Esophagus squamous epithelium (tissue), 5 donors: ENCODE measurements around the gene NECAB2. TPM values are rescaled to one million over a fixed set of nuclear protein-coding genes. Genes with fewer than 3 reads are reported as not detected.

Source experiments
- DNase-seq: peaks from one replicate; lab custom pipeline; 2025; lab: John Stamatoyannopoulos, UW
- H3K27ac ChIP-seq, 4 donors: fragments of 200-600 bp; sonication (generic); one replicate each; pipeline ENCODE4 v1.5.1; 2016 to 2019; ENCODE audit warnings: mild to moderate bottlenecking in 1 of 4
- H3K27me3 ChIP-seq, 4 donors: fragments of 200-600 bp; sonication (generic); 1 replicate in 3 of 4; 2 replicates in 1 of 4; pipeline versions ENCODE4 v1.5.1 to v1.6.0; 2017 to 2021; ENCODE audit warnings: antibody characterized with exemption in 1 of 4
- H3K36me3 ChIP-seq, 3 donors: fragments of 200-600 bp; sonication (generic); one replicate each; pipeline ENCODE4 v1.5.1; 2016 to 2019
- H3K4me1 ChIP-seq, 3 donors: fragments of 200-600 bp; sonication (generic); one replicate each; pipeline ENCODE4 v1.5.1; 2017 to 2019
- H3K4me3 ChIP-seq, 4 donors: fragments of 200-600 bp; sonication (generic); 1 replicate in 3 of 4; 2 replicates in 1 of 4; pipeline ENCODE4 v1.5.1; 2016 to 2019; ENCODE audit warnings: mild to moderate bottlenecking in 2 of 4, moderate library complexity in 1 of 4
- H3K9me3 ChIP-seq, 3 donors: fragments of 200-600 bp; sonication (generic); one replicate each; pipeline ENCODE4 v1.5.1; 2016 to 2019
- CTCF ChIP-seq, 6 experiments: fragments of 450-650 bp in 4 of 6; fragments of 200-600 bp in 2 of 6; sonication (generic) in 2 of 6; IDR thresholded peaks; one replicate each; pipeline ENCODE4 v1.5.1; 2016 to 2019; ENCODE audit warnings: antibody characterized with exemption in 6 of 6, mild to moderate bottlenecking in 4 of 6, moderate library complexity in 4 of 6
- POLR2A ChIP-seq, 4 donors: fragments of 450-650 bp; IDR thresholded peaks; one replicate each; pipeline ENCODE4 v1.6.1; 2017; ENCODE audit warnings: antibody characterized with exemption in 4 of 4, mild to moderate bottlenecking in 4 of 4, moderate library complexity in 3 of 4
- WGBS, 2 donors: methylation state at CpG; one replicate each; pipeline ENCODE4 v1.1.5; 2018; 5-methylcytosine and 5-hydroxymethylcytosine counted together
- intact Hi-C: fragments of 100-400 bp; cut with DNase I; formaldehyde crosslinking; loops from one replicate; pipeline ENCODE4 v1.15.0; 2022
- total RNA-seq, 4 donors: library from RNA; depleted of rRNA; stranded (reverse); fragments of >200 nt; gene quantifications; one replicate each; pipeline ENCODE4 v1.1.0, GENCODE V29; 2016
- donor health status: DM: yes; HTN: yes; CAD: no.

Gene NECAB2
- total RNA-seq, 4 donors from 2014 or later = not detected

DNA sequence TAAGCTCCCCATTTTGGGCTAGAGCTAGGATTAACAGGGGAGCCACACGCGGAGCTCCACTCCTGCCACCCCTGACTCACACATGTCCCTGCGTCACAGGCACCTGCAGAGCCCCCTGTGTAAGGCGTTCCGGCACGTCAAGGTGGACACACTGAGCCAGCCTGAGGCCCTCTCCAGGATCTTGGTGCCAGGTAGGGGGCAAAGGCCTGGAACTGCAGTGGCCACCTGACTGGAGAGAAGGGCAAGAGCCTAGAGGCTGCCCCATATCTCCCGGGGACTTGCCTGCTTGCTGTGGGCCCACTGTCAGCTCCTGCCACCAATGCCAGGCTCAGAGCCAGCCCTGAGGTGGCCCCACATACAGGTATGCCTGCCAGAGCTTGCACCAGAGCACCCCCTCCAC lies 33.7 kb downstream of the NECAB2 start:
- H3K27ac ChIP-seq = no peak overlapping the region
- H3K9me3 ChIP-seq = no peaks in the 10 kb centered on the region
- no peak for DNase-seq
- intact Hi-C loops = no loop called here
- no CpG with 5 or more reads among the region's 7 CpGs for WGBS, 2 donors
- H3K4me3 ChIP-seq = no peak overlapping the region
- H3K4me1 ChIP-seq = no peaks in the 10 kb centered on the region
- no peaks in the 10 kb centered on the region for H3K36me3 ChIP-seq
- no peak for TF ChIP-seq POLR2A (IDR thresholded peaks at IDR 0.05)
- H3K27me3 ChIP-seq = peaks cover 0 to 91% (median 0%) of the 10 kb centered on the region in 4 donors

- 73 to 84% methylated on average over 10 to 11 of the region's 12 CpGs for WGBS, 2 donors
These were observed 35.0 kb downstream of the NECAB2 start for GRCh38 chr16:84003038-84003437.

GRCh38 chr16:84004442-84004841 lies 36.4 kb downstream of the NECAB2 start:
- intact Hi-C loops = no loop called here
- Histone ChIP-seq H3K27me3 (peaks cover 0 to 80% (median 0%) of the 10 kb centered on the region in 4 donors), H3K36me3 (no peaks in the 10 kb centered on the region), H3K4me1 (no peaks in the 10 kb centered on the region), H3K9me3 (no peaks in the 10 kb centered on the region), H3K4me3 (no peak overlapping the region), H3K27ac (no peak overlapping the region)
- DNase-seq = no peak
- 52 to 78% methylated on average over 3 to 6 of the region's 7 CpGs for WGBS, 2 donors
- TF ChIP-seq CTCF (IDR thresholded peaks at IDR 0.05) (no peak), POLR2A (IDR thresholded peaks at IDR 0.05) (no peak)

More at GRCh38 chr16:84003038-84003437, 35.0 kb downstream of the NECAB2 start:
- intact Hi-C loops = no loop called here
- no peak overlapping the region for H3K4me3 ChIP-seq
- DNase-seq = no peak
- TF ChIP-seq POLR2A (IDR thresholded peaks at IDR 0.05) (no peak), CTCF (IDR thresholded peaks at IDR 0.05) (no peak)
- peaks cover 0 to 87% (median 0%) of the 10 kb centered on the region in 4 donors for H3K27me3 ChIP-seq
- H3K36me3 ChIP-seq = no peaks in the 10 kb centered on the region
- no peaks in the 10 kb centered on the region for H3K4me1 ChIP-seq
- no peak overlapping the region for H3K27ac ChIP-seq
- H3K9me3 ChIP-seq = no peaks in the 10 kb centered on the region

- no peaks in the 10 kb centered on the region for H3K4me1 ChIP-seq
- no peaks in the 10 kb centered on the region for H3K36me3 ChIP-seq
- H3K27me3 ChIP-seq = peaks cover 0 to 78% (median 0%) of the 10 kb centered on the region in 4 donors
- intact Hi-C loops = no loop called here
- WGBS, 2 donors = 56 to 69% methylated on average over 4 to 5 of the region's 5 CpGs
- DNase-seq = no peak
- H3K27ac ChIP-seq = no peak overlapping the region
- TF ChIP-seq CTCF (IDR thresholded peaks at IDR 0.05) (no peak), POLR2A (IDR thresholded peaks at IDR 0.05) (no peak)
- no peaks in the 10 kb centered on the region for H3K9me3 ChIP-seq
- no peak overlapping the region for H3K4me3 ChIP-seq
These were observed 37.3 kb downstream of the NECAB2 start for GRCh38 chr16:84005391-84005790.

DNA sequence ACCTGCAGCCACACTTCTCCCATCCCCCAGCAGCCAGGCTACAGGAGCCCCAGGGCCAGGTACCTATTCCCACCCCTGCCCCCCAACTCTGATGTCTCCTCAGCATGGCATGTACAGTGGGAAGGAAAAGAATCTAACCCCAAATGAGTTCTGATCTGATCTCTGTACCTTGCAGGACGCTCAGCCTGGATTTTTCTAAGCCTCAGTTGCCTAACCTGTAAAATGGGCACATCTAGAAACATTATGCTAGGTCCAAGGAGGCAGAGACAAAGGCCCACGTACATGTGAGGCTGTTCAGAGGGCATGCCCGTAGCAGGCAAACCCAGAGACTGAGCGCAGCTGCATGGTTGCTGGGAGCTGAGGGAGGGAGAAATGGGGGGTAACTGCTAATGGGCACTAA lies 39.5 kb downstream of the NECAB2 start:
- 71 to 82% methylated on average over 4 of the region's 4 CpGs for WGBS, 2 donors
- Histone ChIP-seq H3K27ac (no peak overlapping the region), H3K36me3 (no peaks in the 10 kb centered on the region), H3K9me3 (no peaks in the 10 kb centered on the region), H3K4me1 (no peaks in the 10 kb centered on the region), H3K27me3 (peaks cover 0 to 56% (median 0%) of the 10 kb centered on the region in 4 donors), H3K4me3 (no peak overlapping the region)
- intact Hi-C loops = no loop called here
- TF ChIP-seq POLR2A (IDR thresholded peaks at IDR 0.05) (no peak), CTCF (IDR thresholded peaks at IDR 0.05) (no peak)
- no peak for DNase-seq

- no peaks in the 10 kb centered on the region for H3K36me3 ChIP-seq
- no peak for TF ChIP-seq CTCF (IDR thresholded peaks at IDR 0.05)
- no peaks in the 10 kb centered on the region for H3K9me3 ChIP-seq
- H3K27ac ChIP-seq = no peak overlapping the region
- intact Hi-C loops = no loop called here
- H3K4me3 ChIP-seq = no peak overlapping the region
- 55 to 64% methylated on average over 7 to 8 of the region's 8 CpGs for WGBS, 2 donors
- DNase-seq = no peak
- no peaks in the 10 kb centered on the region for H3K4me1 ChIP-seq
- peaks cover 0 to 52% (median 0%) of the 10 kb centered on the region in 4 donors for H3K27me3 ChIP-seq
These were observed 39.9 kb downstream of the NECAB2 start for GRCh38 chr16:84007965-84008364.
